Stimulated activated CD4-positive, alpha-beta T cell treated with anti-CD3 and anti-CD28 coated beads, Interleukin-4, amount 100 ng/mL, for 4 hours (primary cell): Measurements from ENCODE around the gene RIMBP2.

Experiments
- DNase-seq, 2 experiments: peaks; one replicate each; pipeline ENCODE4 v3.0.0-alpha.2; 2020

RIMBP2 gene

GRCh38 chr12:130476451-130477135, 239.5 kb downstream of the RIMBP2 start:
- DNase-seq: no peak

GRCh38 chr12:130474599-130475269, 241.4 kb downstream of the RIMBP2 start:
- DNase-seq: no peak

- DNase-seq: no peak
Observed at GRCh38 chr12:130473266-130473665, 242.8 kb downstream of the RIMBP2 start.

- no peak for DNase-seq
Observed at GRCh38 chr12:130470969-130471368, 245.1 kb downstream of the RIMBP2 start.

GRCh38 chr12:130469552-130469951, 246.5 kb downstream of the RIMBP2 start:
- DNase-seq: no peak

- no peak for DNase-seq
Observed at GRCh38 chr12:130468700-130469245, 247.3 kb downstream of the RIMBP2 start.

GRCh38 chr12:130468186-130468585, 247.9 kb downstream of the RIMBP2 start:
- DNase-seq: no peak

- no peak for DNase-seq
Observed at GRCh38 chr12:130465626-130466025, 250.5 kb downstream of the RIMBP2 start.

- DNase-seq: no peak
Observed at GRCh38 chr12:130465046-130465445, 251.1 kb downstream of the RIMBP2 start.

- DNase-seq: no peak
Observed at GRCh38 chr12:130463818-130464670, 252.1 kb downstream of the RIMBP2 start.

- DNase-seq: no peak
Observed at GRCh38 chr12:130463275-130463658, 252.8 kb downstream of the RIMBP2 start.

GRCh38 chr12:130462558-130463274, 253.4 kb downstream of the RIMBP2 start:
- no peak for DNase-seq

GRCh38 chr12:130461839-130462557, 254.1 kb downstream of the RIMBP2 start:
- DNase-seq: no peak

GRCh38 chr12:130461447-130461815, 254.7 kb downstream of the RIMBP2 start:
- DNase-seq: no peak

- no peak for DNase-seq
Observed at GRCh38 chr12:130460611-130461446, 255.3 kb downstream of the RIMBP2 start.

- DNase-seq: no peak
Observed at GRCh38 chr12:130459916-130460315, 256.2 kb downstream of the RIMBP2 start.

- no peak for DNase-seq
Observed at GRCh38 chr12:130458341-130458740, 257.8 kb downstream of the RIMBP2 start.

GRCh38 chr12:130457215-130457614, 258.9 kb downstream of the RIMBP2 start:
- DNase-seq: no peak

- DNase-seq: no peak
Observed at GRCh38 chr12:130456375-130457199, 259.5 kb downstream of the RIMBP2 start.

GRCh38 chr12:130455161-130455560, 260.9 kb downstream of the RIMBP2 start:
- DNase-seq: no peak
